HG03139 (cell line): ENCODE measurements around the gene CAMKMT.

Experiments used
- ATAC-seq: cut with Tn5 transposase; IDR thresholded peaks from one replicate; pipeline ENCODE4 v1.9.1; 2021; ENCODE audit not compliant: unreplicated experiment

Gene CAMKMT

DNA sequence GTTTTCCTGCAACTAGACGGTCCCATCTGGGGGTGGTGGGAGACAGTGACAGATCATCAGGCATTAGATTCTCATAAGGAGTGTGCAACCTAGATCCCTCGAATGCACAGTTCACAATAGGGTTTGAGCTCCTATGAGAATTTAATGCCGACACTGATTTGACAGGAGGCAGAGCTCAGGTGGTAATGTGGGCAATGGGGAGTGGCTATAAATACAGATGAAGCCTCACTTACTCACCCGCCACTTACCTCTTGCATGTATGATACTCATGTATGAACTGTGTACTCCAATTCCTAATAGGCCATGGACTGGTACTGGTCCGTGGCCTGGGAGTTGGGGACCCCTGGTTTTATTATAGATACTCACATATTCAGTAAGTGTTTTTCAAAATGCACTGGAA is 457.3 kb downstream of the CAMKMT start:
- ATAC-seq: no peak

DNA sequence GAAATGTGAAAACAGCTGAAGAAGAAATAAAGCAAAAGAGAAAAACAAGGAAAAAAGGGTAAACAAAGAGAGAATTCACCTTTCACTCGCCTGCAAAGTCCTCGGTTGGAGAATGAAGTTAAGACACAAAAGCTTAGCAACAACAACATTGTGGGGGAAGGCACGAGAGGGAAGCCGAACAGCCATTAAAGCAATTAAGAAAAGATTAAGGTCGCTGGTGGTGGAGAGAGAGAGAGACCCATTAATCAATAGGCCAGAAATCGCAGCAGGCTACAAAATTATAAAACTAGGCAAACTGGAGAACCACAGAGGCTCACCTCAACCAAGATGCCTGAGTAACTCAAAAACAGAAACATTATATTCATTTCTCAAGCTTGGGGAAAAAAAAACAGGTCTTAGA is 459.8 kb downstream of the CAMKMT start:
- no peak for ATAC-seq

DNA sequence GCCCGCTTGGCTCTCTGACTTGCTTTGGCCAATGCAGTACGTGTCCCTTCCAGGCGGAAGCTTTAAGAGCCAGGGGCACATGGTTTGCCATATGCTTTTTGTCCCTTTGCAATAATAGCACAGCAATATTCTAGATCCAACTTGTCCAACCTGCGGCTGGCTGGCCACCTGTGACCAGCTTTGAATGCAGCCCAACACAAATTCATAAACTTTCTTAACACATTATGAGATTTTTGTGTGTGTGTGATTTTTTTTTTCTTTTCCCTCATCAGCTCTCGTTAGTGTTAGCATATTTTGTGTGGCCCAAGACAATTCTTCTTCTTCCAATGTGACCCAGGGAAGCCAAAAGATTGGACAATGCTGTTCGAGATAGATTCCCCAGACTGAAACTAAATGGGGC is 460.4 kb downstream of the CAMKMT start:
- no peak for ATAC-seq
